DND-41 (cell line): ENCODE results near the gene DVL2.

Experiments
- ATAC-seq: fragments of 200-7000 bp; cut with Tn5 transposase; 3 replicates; pipeline ENCODE4 v1.9.1; 2021; ENCODE audit warnings: low read depth; ENCODE audit not compliant: insufficient read depth
- DNase-seq: peaks from one replicate; pipeline ENCODE4 v3.0.0-alpha.2; 2020
- H2AFZ ChIP-seq: 2 replicates; pipeline ENCODE4 v1.6.0; 2012; ENCODE audit warnings: low read depth, low read length
- H3K27ac ChIP-seq: 2 replicates; pipeline ENCODE4 v1.5.1; 2012; ENCODE audit warnings: low read length, inconsistent platforms
- H3K27me3 ChIP-seq: fragments of 200-600 bp; sonication (generic); 2 replicates; pipeline ENCODE4 v1.6.0; 2012; ENCODE audit warnings: low read length, mild to moderate bottlenecking, inconsistent platforms; ENCODE audit not compliant: insufficient read depth, poor library complexity
- H3K36me3 ChIP-seq: 2 replicates; pipeline ENCODE4 v1.5.1; 2012; ENCODE audit warnings: low read length, inconsistent platforms; ENCODE audit not compliant: insufficient read depth
- H3K4me1 ChIP-seq: 2 replicates; pipeline ENCODE4 v1.5.1; 2012; ENCODE audit warnings: mild to moderate bottlenecking, low read length; ENCODE audit not compliant: insufficient read depth
- H3K4me2 ChIP-seq: 2 replicates; pipeline ENCODE4 v1.6.0; 2012; ENCODE audit warnings: mild to moderate bottlenecking, moderate library complexity, low read length, inconsistent platforms; ENCODE audit not compliant: insufficient read depth
- H3K4me3 ChIP-seq, 2 experiments: fragments of 200-600 bp in 1 of 2; shearing (Covaris generic) in 1 of 2; 2 replicates each; pipeline ENCODE4 v1.5.1; 2012 to 2016; ENCODE audit warnings: inconsistent platforms in 2 of 2, low read length in 2 of 2, mild to moderate bottlenecking in 2 of 2, low read depth in 1 of 2, moderate library complexity in 1 of 2
- H3K79me2 ChIP-seq: 2 replicates; pipeline ENCODE4 v1.6.0; 2012; ENCODE audit warnings: low read length, inconsistent platforms; ENCODE audit not compliant: insufficient read depth
- H3K9ac ChIP-seq: 2 replicates; pipeline ENCODE4 v1.6.0; 2012; ENCODE audit warnings: low read depth, mild to moderate bottlenecking, inconsistent platforms, low read length, moderate library complexity
- H3K9me3 ChIP-seq: 2 replicates; pipeline ENCODE4 v1.5.1; 2012; ENCODE audit warnings: low read length, moderate library complexity, mild to moderate bottlenecking, inconsistent platforms; ENCODE audit not compliant: insufficient read depth, severe bottlenecking
- H4K20me1 ChIP-seq: 2 replicates; pipeline ENCODE4 v1.6.0; 2012; ENCODE audit warnings: low read length; ENCODE audit not compliant: insufficient read depth
- EZH2 ChIP-seq: IDR thresholded peaks from 3 replicates; pipeline ENCODE4 v1.6.1; 2012; ENCODE audit warnings: borderline replicate concordance, low read depth, mild to moderate bottlenecking, moderate library complexity, low read length, inconsistent platforms; ENCODE audit not compliant: severe bottlenecking
- TF ChIP-seq, protein P1 (sequence below): IDR thresholded peaks from 2 replicates; pipeline ENCODE4 v1.5.1; 2012; ENCODE audit warnings: borderline replicate concordance, low read length, moderate library complexity, mild to moderate bottlenecking; ENCODE audit not compliant: poor library complexity, severe bottlenecking; ENCODE audit errors: extremely low read depth

The DVL2 gene

DNA sequence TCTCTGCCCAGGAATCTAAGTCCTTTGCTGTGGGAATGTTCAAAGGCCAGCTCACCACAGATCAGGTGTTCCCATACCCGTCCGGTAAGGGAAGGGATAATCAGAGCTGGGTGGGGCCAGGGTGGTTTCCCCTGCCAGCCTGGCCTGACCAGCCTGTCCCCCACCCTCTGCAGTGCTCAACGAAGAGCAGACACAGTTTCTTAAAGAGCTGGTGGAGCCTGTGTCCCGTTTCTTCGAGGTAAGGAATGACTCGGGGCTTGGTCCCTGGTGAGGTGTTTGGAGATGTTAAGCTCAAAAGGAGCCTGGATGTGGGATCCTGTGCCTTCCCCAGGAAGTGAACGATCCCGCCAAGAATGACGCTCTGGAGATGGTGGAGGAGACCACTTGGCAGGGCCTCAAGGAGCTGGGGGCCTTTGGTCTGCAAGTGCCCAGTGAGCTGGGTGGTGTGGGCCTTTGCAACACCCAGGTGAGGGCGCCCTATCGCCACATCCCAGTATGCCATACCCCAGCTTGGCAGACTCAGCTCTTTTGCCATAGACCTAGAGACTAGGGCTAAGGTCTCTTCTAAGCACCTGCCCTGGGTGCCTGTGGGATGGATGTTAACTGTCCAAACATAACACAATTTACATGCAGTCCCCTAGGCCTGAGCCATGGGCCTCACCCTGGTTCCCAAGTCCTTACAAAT, 13.6 kb downstream of the DVL2 start:
- DNase-seq (peak; percentile 63), ATAC-seq (peak; percentile 55)
- H3K4me1 ChIP-seq = peaks cover 61% of the 10 kb centered on the region
- no peaks in the 10 kb centered on the region for H3K27me3 ChIP-seq
- TF ChIP-seq, protein P1, sequence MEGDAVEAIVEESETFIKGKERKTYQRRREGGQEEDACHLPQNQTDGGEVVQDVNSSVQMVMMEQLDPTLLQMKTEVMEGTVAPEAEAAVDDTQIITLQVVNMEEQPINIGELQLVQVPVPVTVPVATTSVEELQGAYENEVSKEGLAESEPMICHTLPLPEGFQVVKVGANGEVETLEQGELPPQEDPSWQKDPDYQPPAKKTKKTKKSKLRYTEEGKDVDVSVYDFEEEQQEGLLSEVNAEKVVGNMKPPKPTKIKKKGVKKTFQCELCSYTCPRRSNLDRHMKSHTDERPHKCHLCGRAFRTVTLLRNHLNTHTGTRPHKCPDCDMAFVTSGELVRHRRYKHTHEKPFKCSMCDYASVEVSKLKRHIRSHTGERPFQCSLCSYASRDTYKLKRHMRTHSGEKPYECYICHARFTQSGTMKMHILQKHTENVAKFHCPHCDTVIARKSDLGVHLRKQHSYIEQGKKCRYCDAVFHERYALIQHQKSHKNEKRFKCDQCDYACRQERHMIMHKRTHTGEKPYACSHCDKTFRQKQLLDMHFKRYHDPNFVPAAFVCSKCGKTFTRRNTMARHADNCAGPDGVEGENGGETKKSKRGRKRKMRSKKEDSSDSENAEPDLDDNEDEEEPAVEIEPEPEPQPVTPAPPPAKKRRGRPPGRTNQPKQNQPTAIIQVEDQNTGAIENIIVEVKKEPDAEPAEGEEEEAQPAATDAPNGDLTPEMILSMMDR = peak; percentile 73
- TF ChIP-seq EZH2 = no peak
- peak overlapping the region; percentile 89 for H3K9ac ChIP-seq
- peak overlapping the region; percentile 62; the same call in 1 of the 2 replicates for H2AFZ ChIP-seq
- peak overlapping the region; percentile 91 for H3K27ac ChIP-seq
- peak overlapping the region; percentile 88 for H3K4me2 ChIP-seq
- H3K36me3 ChIP-seq = peaks cover 50% of the 10 kb centered on the region
- H3K4me3 ChIP-seq = peak overlapping the region; percentile 67 to 85
- H3K79me2 ChIP-seq = peaks cover 39% of the 10 kb centered on the region
- H4K20me1 ChIP-seq = peaks cover 35% of the 10 kb centered on the region
- H3K9me3 ChIP-seq = no peaks in the 10 kb centered on the region

DNA sequence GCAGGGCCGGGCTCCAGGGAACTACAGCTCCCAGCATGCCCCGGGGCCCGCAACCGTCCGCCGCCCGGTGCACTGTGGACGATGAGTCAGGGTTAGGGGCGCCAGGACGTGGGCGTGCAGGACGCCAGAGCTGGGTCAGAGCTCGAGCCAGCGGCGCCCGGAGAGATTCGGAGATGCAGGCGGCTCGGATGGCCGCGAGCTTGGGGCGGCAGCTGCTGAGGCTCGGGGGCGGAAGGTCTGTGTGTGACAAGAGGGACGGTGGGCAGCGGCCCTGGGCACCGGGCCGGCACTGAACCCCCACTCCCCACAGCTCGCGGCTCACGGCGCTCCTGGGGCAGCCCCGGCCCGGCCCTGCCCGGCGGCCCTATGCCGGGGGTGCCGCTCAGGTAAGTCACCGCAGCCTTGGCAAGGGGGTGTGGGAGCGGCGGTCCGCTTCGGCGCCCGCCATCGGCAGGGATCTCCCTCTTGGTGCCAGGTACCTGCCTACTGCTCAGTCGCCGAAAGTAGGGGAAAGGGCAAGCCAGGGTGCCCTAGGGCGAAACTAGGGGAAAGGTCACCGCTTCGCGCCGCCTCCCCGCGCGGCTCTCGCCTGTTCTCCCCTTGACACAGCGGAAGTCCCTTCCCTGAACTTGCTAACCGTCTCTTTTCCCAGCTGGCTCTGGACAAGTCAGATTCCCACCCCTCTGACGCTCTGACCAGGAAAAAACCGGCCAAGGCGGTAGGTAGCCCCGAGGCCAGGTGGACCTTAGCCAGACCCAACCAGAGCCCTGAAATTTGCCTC, 14.3 kb downstream of the DVL2 start, which contains the start of the genes ACADVL and DLG4:
Gene ACADVL, plus strand, starts transcription at position 127 of the 781 bp plus-strand sequence. Its CDS starts 47 bp downstream, at position 174.
Gene DLG4, minus strand, starts transcription at position 25 of the 781 bp plus-strand sequence.
- DNase-seq (peak; percentile 80), ATAC-seq (peak; percentile 75)
- peak within 1 kb of the TSS; percentile 89 for H3K9ac ChIP-seq
- peaks cover 35% of the 10 kb centered on the region for H4K20me1 ChIP-seq
- H3K36me3 ChIP-seq = peaks cover 43% of the 10 kb centered on the region
- peak within 1 kb of the TSS; percentile 62 for H2AFZ ChIP-seq
- H3K4me1 ChIP-seq = peaks cover 68% of the 10 kb centered on the region
- H3K9me3 ChIP-seq = no peaks in the 10 kb centered on the region
- H3K79me2 ChIP-seq = peaks cover 39% of the 10 kb centered on the region
- peak within 1 kb of the TSS; percentile 91 for H3K27ac ChIP-seq
- peak within 1 kb of the TSS; percentile 88 for H3K4me2 ChIP-seq
- TF ChIP-seq, protein P1 = no peak
- no peak for TF ChIP-seq EZH2
- no peaks in the 10 kb centered on the region for H3K27me3 ChIP-seq
- H3K4me3 ChIP-seq = peak within 1 kb of the TSS; percentile 67 to 85

DNA sequence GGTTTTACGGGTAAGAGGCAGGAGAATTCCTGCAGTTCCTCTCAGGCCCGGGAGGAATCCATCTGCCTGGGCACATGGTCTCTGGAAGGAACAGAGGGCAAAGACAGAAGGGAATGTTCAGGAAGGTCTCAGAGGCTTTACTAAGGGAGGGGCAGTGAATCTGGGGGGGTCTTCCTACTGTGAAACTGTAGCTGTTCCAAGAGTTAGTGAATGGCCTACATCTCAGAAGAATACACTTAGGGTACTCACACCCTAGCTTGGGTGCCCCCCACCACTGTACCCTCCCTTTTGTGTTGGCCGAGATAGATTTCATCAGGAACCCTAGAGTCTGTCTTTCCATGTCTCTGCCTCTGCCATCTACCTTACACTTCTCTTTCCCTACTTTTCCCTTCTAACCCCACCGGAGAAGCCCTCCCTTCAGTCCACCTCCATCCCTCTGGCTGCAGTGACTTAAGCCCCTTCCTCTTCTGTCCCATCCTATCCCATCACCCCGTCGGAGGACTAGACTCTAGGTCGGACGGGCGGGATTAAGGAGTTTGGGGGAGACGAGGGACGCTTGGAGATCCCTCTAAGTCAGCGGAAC, 15.0 kb downstream of the DVL2 start:
- H3K4me1 ChIP-seq = peaks cover 75% of the 10 kb centered on the region
- TF ChIP-seq EZH2 = no peak
- TF ChIP-seq, protein P1 = no peak
- H3K36me3 ChIP-seq = peaks cover 38% of the 10 kb centered on the region
- peak overlapping the region; percentile 88 for H3K4me2 ChIP-seq
- H3K79me2 ChIP-seq = peaks cover 39% of the 10 kb centered on the region
- peak overlapping the region; percentile 89 for H3K9ac ChIP-seq
- H2AFZ ChIP-seq = peak overlapping the region; percentile 62
- H3K9me3 ChIP-seq = no peaks in the 10 kb centered on the region
- H3K4me3 ChIP-seq = peak overlapping the region; percentile 67 to 85; a peak in 3 of 4 replicates
- ATAC-seq (no peak), DNase-seq (no peak)
- H3K27me3 ChIP-seq = no peaks in the 10 kb centered on the region
- H3K27ac ChIP-seq = peak overlapping the region; percentile 91
- peaks cover 35% of the 10 kb centered on the region for H4K20me1 ChIP-seq
